Measurements from ENCODE around the gene RPL34.

GRCh38 chr4:108636246-108636645 lies 15.9 kb downstream of the RPL34 start:
- TF ChIP-seq CTCF (IDR thresholded peaks at IDR 0.05): no peak
- no peak for TF ChIP-seq EP300 (IDR thresholded peaks at IDR 0.05)
